CD4-positive, CD25-positive, alpha-beta regulatory T cell (primary cell): ENCODE measurements around the gene DST. TPM values are rescaled to one million over a fixed set of nuclear protein-coding genes. Genes with fewer than 3 reads are reported as not detected.

ENCODE experiments used
- ATAC-seq, 2 donors: fragments of 150-1000 bp; cut with Tn5 transposase; one replicate each; pipeline ENCODE4 v1.10.0; 2021; ENCODE audit warnings: low read depth in 2 of 2, moderate number of reproducible peaks in 2 of 2, moderate library complexity in 1 of 2
- DNase-seq, 3 donors: peaks; one replicate each; pipeline versions ENCODE4 v3.0.0 to v3.0.0-alpha.2; 2012 to 2022; ENCODE audit warnings: mixed read lengths in 1 of 3
- H3K27ac ChIP-seq: one replicate; pipeline ENCODE4 v1.7.0; 2013; ENCODE audit warnings: mild to moderate bottlenecking, low read length; ENCODE audit not compliant: insufficient read depth, poor library complexity, severe bottlenecking
- H3K27me3 ChIP-seq: one replicate; pipeline ENCODE4 v1.7.0; 2013; ENCODE audit warnings: low read length; ENCODE audit not compliant: control insufficient read depth, insufficient read depth
- H3K36me3 ChIP-seq: one replicate; pipeline ENCODE4 v1.7.0; 2013; ENCODE audit warnings: mild to moderate bottlenecking, low read length, moderate library complexity; ENCODE audit not compliant: control insufficient read depth, insufficient read depth
- H3K4me1 ChIP-seq: 2 replicates; pipeline ENCODE4 v1.7.0; 2013; ENCODE audit warnings: mild to moderate bottlenecking, low read length; ENCODE audit not compliant: insufficient read depth, control insufficient read depth, poor library complexity, severe bottlenecking
- H3K4me3 ChIP-seq: one replicate; pipeline ENCODE4 v1.7.0; 2013; ENCODE audit warnings: low read depth, mild to moderate bottlenecking, low read length, moderate library complexity
- H3K9me3 ChIP-seq, 2 experiments: 1 replicate in 1 of 2; 2 replicates in 1 of 2; pipeline ENCODE4 v1.7.0; 2013; ENCODE audit warnings: low read length in 2 of 2, mild to moderate bottlenecking in 1 of 2, moderate library complexity in 1 of 2; ENCODE audit not compliant: control insufficient read depth in 2 of 2
- H3K27ac Mint-ChIP-seq, 3 donors: one replicate each; pipeline ENCODE4 v1.8.0; 2020 to 2022; ENCODE audit warnings: mild to moderate bottlenecking in 3 of 3, mixed read lengths in 3 of 3, moderate library complexity in 2 of 3
- H3K27me3 Mint-ChIP-seq: one replicate; pipeline ENCODE4 v1.8.0; 2022; ENCODE audit warnings: mild to moderate bottlenecking, mixed read lengths
- H3K36me3 Mint-ChIP-seq: one replicate; pipeline ENCODE4 v1.8.0; 2020; ENCODE audit warnings: mixed read lengths
- H3K4me1 Mint-ChIP-seq, 4 donors: one replicate each; pipeline ENCODE4 v1.8.0; 2020 to 2022; ENCODE audit warnings: mixed read lengths in 4 of 4, mild to moderate bottlenecking in 1 of 4
- H3K4me3 Mint-ChIP-seq, 4 donors: one replicate each; pipeline ENCODE4 v1.8.0; 2020 to 2022; ENCODE audit warnings: mild to moderate bottlenecking in 4 of 4, mixed read lengths in 4 of 4, moderate library complexity in 3 of 4
- H3K9me3 Mint-ChIP-seq, 7 donors: one replicate each; pipeline ENCODE4 v1.8.0; 2020 to 2022; ENCODE audit warnings: mixed read lengths in 7 of 7, mild to moderate bottlenecking in 3 of 7, moderate library complexity in 2 of 7
- polyA plus RNA-seq, 4 donors: library from polyadenylated mRNA; unstranded; fragments of 300-500 nt; fragmentation: Illumina TruSeq; gene quantifications; one replicate each; pipeline ENCODE4 v1.2.3, GENCODE V29; 2021
- total RNA-seq: library from RNA; stranded (reverse); gene quantifications from one replicate; pipeline ENCODE4 v1.2.3, GENCODE V29; 2022

Gene DST
- total and polyA plus RNA-seq, 5 donors from 2014 or later: 0.30 to 3.8 (median 1.2) TPM; not detected in 2

DNA sequence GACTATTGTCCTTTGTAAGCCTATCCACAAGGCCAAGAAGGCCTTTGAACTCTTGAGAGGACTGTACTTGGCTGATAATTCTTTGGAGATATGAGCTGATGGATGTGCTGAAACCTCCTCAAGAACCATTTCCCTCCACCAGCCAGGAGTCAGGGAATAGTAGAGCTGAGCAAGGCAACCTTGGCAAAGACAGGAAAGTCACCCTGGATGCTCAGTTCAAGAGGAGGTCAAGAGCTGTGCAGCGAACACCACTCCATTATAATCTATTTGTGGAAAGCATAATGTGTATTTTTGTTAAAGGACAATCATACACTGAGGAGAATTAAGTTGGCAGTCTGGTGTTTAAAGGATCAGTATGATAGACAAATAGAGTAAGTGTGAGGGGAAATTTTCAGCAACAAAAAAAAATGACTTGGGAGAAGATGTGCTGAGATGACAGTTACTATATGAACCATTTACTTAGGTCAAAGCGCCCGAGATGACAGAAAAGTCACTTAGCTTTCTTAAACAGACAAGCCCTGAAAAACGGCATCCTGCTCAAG is 218.1 kb downstream of the DST start:
- no peak overlapping the region for H3K4me3 Mint-ChIP-seq
- Histone ChIP-seq H3K36me3 (no peaks in the 10 kb centered on the region), H3K27ac (no peak overlapping the region), H3K4me1 (no peaks in the 10 kb centered on the region), H3K4me3 (no peak overlapping the region), H3K9me3 (no peaks in the 10 kb centered on the region), H3K27me3 (no peaks in the 10 kb centered on the region)
- no peaks in the 10 kb centered on the region for H3K4me1 Mint-ChIP-seq
- H3K27ac Mint-ChIP-seq: no peak overlapping the region
- H3K27me3 Mint-ChIP-seq: no peaks in the 10 kb centered on the region
- no peaks in the 10 kb centered on the region for H3K36me3 Mint-ChIP-seq
- peaks cover 0 to 7% (median 4%) of the 10 kb centered on the region in 7 donors for H3K9me3 Mint-ChIP-seq
- DNase-seq (no peak), ATAC-seq (no peak)

DNA sequence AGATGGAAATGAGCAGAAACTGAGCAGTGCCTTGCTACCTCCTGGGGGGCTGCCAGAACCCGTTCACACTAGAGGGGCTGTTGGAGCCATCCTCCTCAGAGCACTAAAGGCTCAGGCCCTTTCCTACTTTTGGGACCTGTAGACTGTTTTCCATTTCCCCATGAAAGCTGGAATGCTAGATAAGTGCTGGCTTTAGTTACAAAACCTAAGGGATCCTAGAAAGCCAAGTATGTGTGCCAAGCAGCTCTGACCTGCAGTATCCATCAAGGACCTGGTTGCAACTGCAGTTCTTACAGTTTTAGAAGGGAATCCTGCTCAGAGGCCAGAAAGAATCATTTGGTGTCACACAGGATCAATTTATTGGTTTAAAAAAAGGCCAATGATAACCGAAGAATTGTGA is 218.6 kb downstream of the DST start:
- H3K4me3 ChIP-seq: no peak overlapping the region
- no peak overlapping the region for H3K4me3 Mint-ChIP-seq
- H3K27ac Mint-ChIP-seq: no peak overlapping the region
- H3K27ac ChIP-seq: no peak overlapping the region
- H3K36me3 Mint-ChIP-seq: no peaks in the 10 kb centered on the region
- peaks cover 0 to 6% (median 4%) of the 10 kb centered on the region in 7 donors for H3K9me3 Mint-ChIP-seq
- DNase-seq (no peak), ATAC-seq (no peak)
- no peaks in the 10 kb centered on the region for H3K27me3 ChIP-seq
- no peaks in the 10 kb centered on the region for H3K4me1 Mint-ChIP-seq
- H3K4me1 ChIP-seq: no peaks in the 10 kb centered on the region
- no peaks in the 10 kb centered on the region for H3K9me3 ChIP-seq
- H3K27me3 Mint-ChIP-seq: no peaks in the 10 kb centered on the region
- H3K36me3 ChIP-seq: no peaks in the 10 kb centered on the region

GRCh38 chr6:56420296-56420695 is 222.4 kb downstream of the DST start:
- Mint-ChIP-seq H3K9me3 (peaks cover 0 to 5% (median 1%) of the 10 kb centered on the region in 7 donors), H3K36me3 (no peaks in the 10 kb centered on the region), H3K4me3 (no peak overlapping the region), H3K27ac (peak overlapping the region in 1 of 3 donors; percentile 3), H3K27me3 (no peaks in the 10 kb centered on the region), H3K4me1 (no peaks in the 10 kb centered on the region)
- H3K27me3 ChIP-seq: no peaks in the 10 kb centered on the region
- no peaks in the 10 kb centered on the region for H3K4me1 ChIP-seq
- H3K36me3 ChIP-seq: no peaks in the 10 kb centered on the region
- no peaks in the 10 kb centered on the region for H3K9me3 ChIP-seq
- no peak overlapping the region for H3K4me3 ChIP-seq
- ATAC-seq (no peak), DNase-seq (no peak)
- H3K27ac ChIP-seq: no peak overlapping the region

- Mint-ChIP-seq H3K36me3 (no peaks in the 10 kb centered on the region), H3K4me1 (no peaks in the 10 kb centered on the region), H3K27me3 (no peaks in the 10 kb centered on the region), H3K4me3 (no peak overlapping the region), H3K9me3 (peaks cover 0 to 5% (median 1%) of the 10 kb centered on the region in 7 donors), H3K27ac (no peak overlapping the region)
- Histone ChIP-seq H3K27me3 (no peaks in the 10 kb centered on the region), H3K4me1 (no peaks in the 10 kb centered on the region), H3K36me3 (no peaks in the 10 kb centered on the region), H3K9me3 (no peaks in the 10 kb centered on the region), H3K4me3 (no peak overlapping the region), H3K27ac (no peak overlapping the region)
- ATAC-seq (no peak), DNase-seq (no peak)
These were observed 223.5 kb downstream of the DST start for GRCh38 chr6:56419191-56419590.

GRCh38 chr6:56417823-56418222 is 224.9 kb downstream of the DST start:
- DNase-seq (no peak), ATAC-seq (no peak)
- Mint-ChIP-seq H3K36me3 (no peaks in the 10 kb centered on the region), H3K9me3 (peaks cover 0 to 4% (median 0%) of the 10 kb centered on the region in 7 donors), H3K27ac (no peak overlapping the region), H3K4me1 (no peaks in the 10 kb centered on the region), H3K27me3 (no peaks in the 10 kb centered on the region), H3K4me3 (no peak overlapping the region)
- no peaks in the 10 kb centered on the region for H3K9me3 ChIP-seq
- no peak overlapping the region for H3K4me3 ChIP-seq
- no peak overlapping the region for H3K27ac ChIP-seq
- H3K27me3 ChIP-seq: no peaks in the 10 kb centered on the region
- no peaks in the 10 kb centered on the region for H3K4me1 ChIP-seq
- no peaks in the 10 kb centered on the region for H3K36me3 ChIP-seq

DNA sequence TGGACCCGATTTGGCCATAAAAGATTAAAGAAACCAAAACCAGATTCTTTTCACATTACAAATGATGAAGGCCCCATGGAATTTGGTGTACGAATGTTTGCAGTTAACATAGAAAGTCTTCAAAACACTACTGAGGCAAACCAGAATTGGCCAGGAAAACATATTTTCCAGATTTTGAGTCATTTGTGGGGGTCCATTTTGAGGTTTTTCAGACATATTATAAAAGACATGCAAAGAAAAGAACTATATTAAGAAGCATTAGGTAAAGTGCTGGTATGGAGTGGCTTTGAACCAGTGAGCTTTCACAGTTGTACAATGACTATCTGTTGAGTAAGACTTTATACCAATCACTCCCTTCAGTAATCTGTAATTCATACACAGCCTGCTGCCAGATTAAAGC is 226.4 kb downstream of the DST start:
- Histone ChIP-seq H3K36me3 (no peaks in the 10 kb centered on the region), H3K4me1 (no peaks in the 10 kb centered on the region), H3K27ac (no peak overlapping the region), H3K9me3 (no peaks in the 10 kb centered on the region), H3K27me3 (no peaks in the 10 kb centered on the region), H3K4me3 (no peak overlapping the region)
- no peak for DNase-seq
- Mint-ChIP-seq H3K27me3 (no peaks in the 10 kb centered on the region), H3K36me3 (no peaks in the 10 kb centered on the region), H3K4me1 (peaks cover 0 to 2% (median 0%) of the 10 kb centered on the region in 4 donors), H3K9me3 (peaks cover 0 to 7% (median 0%) of the 10 kb centered on the region in 7 donors), H3K27ac (no peak overlapping the region), H3K4me3 (no peak overlapping the region)
- ATAC-seq: no peak

GRCh38 chr6:56408976-56409375 is 233.7 kb downstream of the DST start:
- H3K4me1 ChIP-seq: no peaks in the 10 kb centered on the region
- H3K27ac Mint-ChIP-seq: no peak overlapping the region
- no peak overlapping the region for H3K4me3 Mint-ChIP-seq

More at GRCh38 chr6:56408976-56409375, 233.7 kb downstream of the DST start:
- Mint-ChIP-seq H3K9me3 (peaks cover 0 to 5% (median 0%) of the 10 kb centered on the region in 7 donors), H3K4me1 (peaks cover 0 to 2% (median 0%) of the 10 kb centered on the region in 4 donors), H3K36me3 (no peaks in the 10 kb centered on the region), H3K27me3 (no peaks in the 10 kb centered on the region)
- H3K9me3 ChIP-seq: no peaks in the 10 kb centered on the region
- no peak overlapping the region for H3K4me3 ChIP-seq
- no peaks in the 10 kb centered on the region for H3K27me3 ChIP-seq
- no peaks in the 10 kb centered on the region for H3K36me3 ChIP-seq
- no peak overlapping the region for H3K27ac ChIP-seq
- ATAC-seq (no peak), DNase-seq (no peak)
